MM.1S (cell line): ENCODE measurements around the gene LDLRAD4.

Source experiments
- DNase-seq: peaks from one replicate; pipeline ENCODE4 v3.0.0-alpha.2; 2015
- H2AFZ ChIP-seq: fragments of 300-600 bp; sonication (generic); 2 replicates; pipeline ENCODE4 v1.6.0; 2016; ENCODE audit warnings: antibody characterized with exemption, low read length
- H3F3A ChIP-seq: fragments of 300-600 bp; sonication (generic); 2 replicates; pipeline ENCODE4 v1.6.1; 2016; ENCODE audit warnings: mild to moderate bottlenecking, antibody characterized with exemption, low read length, moderate library complexity, mixed read lengths; ENCODE audit not compliant: insufficient read depth
- H3K27ac ChIP-seq: fragments of 300-600 bp; sonication (generic); 2 replicates; pipeline ENCODE4 v1.5.1; 2016; ENCODE audit warnings: mild to moderate bottlenecking, low read length
- H3K27me3 ChIP-seq: fragments of 300-600 bp; sonication (generic); replicated peaks from 2 replicates; pipeline ENCODE4 v1.6.0; 2016; ENCODE audit warnings: low read length; ENCODE audit not compliant: insufficient read depth
- H3K36me3 ChIP-seq: fragments of 300-600 bp; sonication (generic); replicated peaks from 2 replicates; pipeline ENCODE4 v1.6.1; 2016; ENCODE audit warnings: mild to moderate bottlenecking, low read length, mixed read lengths; ENCODE audit not compliant: insufficient read depth
- H3K4me1 ChIP-seq: fragments of 300-600 bp; sonication (generic); 2 replicates; pipeline ENCODE4 v1.6.1; 2016; ENCODE audit warnings: low read length, mixed read lengths
- H3K4me2 ChIP-seq: fragments of 300-600 bp; sonication (generic); 2 replicates; pipeline ENCODE4 v1.6.0; 2016; ENCODE audit warnings: low read depth, low read length
- H3K4me3 ChIP-seq: fragments of 300-600 bp; sonication (generic); 2 replicates; pipeline ENCODE4 v1.5.1; 2016; ENCODE audit warnings: low read length, mixed read lengths
- H3K79me2 ChIP-seq: fragments of 300-600 bp; sonication (generic); 2 replicates; pipeline ENCODE4 v1.6.1; 2016; ENCODE audit warnings: mixed run types, low read length, mixed read lengths
- H3K9ac ChIP-seq: fragments of 300-600 bp; sonication (generic); 2 replicates; pipeline ENCODE4 v1.6.1; 2016; ENCODE audit warnings: low read length, mixed read lengths
- H3K9me2 ChIP-seq: fragments of 300-600 bp; sonication (generic); replicated peaks from 2 replicates; pipeline ENCODE4 v1.6.1; 2016; ENCODE audit warnings: mild to moderate bottlenecking, low read length, mixed read lengths; ENCODE audit not compliant: insufficient read depth
- H3K9me3 ChIP-seq: fragments of 300-600 bp; sonication (generic); replicated peaks from 2 replicates; pipeline ENCODE4 v1.6.1; 2016; ENCODE audit warnings: mild to moderate bottlenecking, low read length, mixed read lengths; ENCODE audit not compliant: insufficient read depth
- H4K20me1 ChIP-seq: fragments of 300-600 bp; sonication (generic); 2 replicates; pipeline ENCODE4 v1.6.1; 2016; ENCODE audit warnings: mild to moderate bottlenecking, low read length, moderate library complexity, mixed read lengths; ENCODE audit not compliant: insufficient read depth
- EZH2 ChIP-seq: fragments of 300-600 bp; sonication (generic); optimal IDR thresholded peaks from 2 replicates; pipeline ENCODE3; 2017; ENCODE audit warnings: low read depth, mild to moderate bottlenecking, antibody characterized with exemption, low read length, mixed read lengths
- EZH2phosphoT487 ChIP-seq: fragments of 300-600 bp; sonication (generic); IDR thresholded peaks from 2 replicates; pipeline ENCODE4 v1.6.1; 2018; ENCODE audit warnings: antibody characterized with exemption, low read length
- TF ChIP-seq, protein P1 (sequence below): fragments of 300-600 bp; sonication (generic); IDR thresholded peaks from 2 replicates; pipeline ENCODE4 v1.5.1; 2016; ENCODE audit warnings: antibody characterized with exemption, low read length, mixed read lengths

LDLRAD4 gene

GRCh38 chr18:13530033-13530878, 311.7 kb downstream of the LDLRAD4 start:
- Histone ChIP-seq H3K9ac (no peak overlapping the region), H3K27ac (no peak overlapping the region), H3K79me2 (no peaks in the 10 kb centered on the region), H2AFZ (no peak overlapping the region), H3K4me2 (no peak overlapping the region), H3K4me1 (no peaks in the 10 kb centered on the region), H3K9me2 (no peaks in the 10 kb centered on the region), H4K20me1 (no peaks in the 10 kb centered on the region), H3K36me3 (no peaks in the 10 kb centered on the region), H3F3A (no peaks in the 10 kb centered on the region), H3K9me3 (no peaks in the 10 kb centered on the region), H3K27me3 (no peaks in the 10 kb centered on the region), H3K4me3 (no peak overlapping the region)
- TF ChIP-seq EZH2phosphoT487 (no peak), EZH2 (no peak)
- TF ChIP-seq, protein P1, sequence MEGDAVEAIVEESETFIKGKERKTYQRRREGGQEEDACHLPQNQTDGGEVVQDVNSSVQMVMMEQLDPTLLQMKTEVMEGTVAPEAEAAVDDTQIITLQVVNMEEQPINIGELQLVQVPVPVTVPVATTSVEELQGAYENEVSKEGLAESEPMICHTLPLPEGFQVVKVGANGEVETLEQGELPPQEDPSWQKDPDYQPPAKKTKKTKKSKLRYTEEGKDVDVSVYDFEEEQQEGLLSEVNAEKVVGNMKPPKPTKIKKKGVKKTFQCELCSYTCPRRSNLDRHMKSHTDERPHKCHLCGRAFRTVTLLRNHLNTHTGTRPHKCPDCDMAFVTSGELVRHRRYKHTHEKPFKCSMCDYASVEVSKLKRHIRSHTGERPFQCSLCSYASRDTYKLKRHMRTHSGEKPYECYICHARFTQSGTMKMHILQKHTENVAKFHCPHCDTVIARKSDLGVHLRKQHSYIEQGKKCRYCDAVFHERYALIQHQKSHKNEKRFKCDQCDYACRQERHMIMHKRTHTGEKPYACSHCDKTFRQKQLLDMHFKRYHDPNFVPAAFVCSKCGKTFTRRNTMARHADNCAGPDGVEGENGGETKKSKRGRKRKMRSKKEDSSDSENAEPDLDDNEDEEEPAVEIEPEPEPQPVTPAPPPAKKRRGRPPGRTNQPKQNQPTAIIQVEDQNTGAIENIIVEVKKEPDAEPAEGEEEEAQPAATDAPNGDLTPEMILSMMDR, result no peak
- no peak for DNase-seq

DNA sequence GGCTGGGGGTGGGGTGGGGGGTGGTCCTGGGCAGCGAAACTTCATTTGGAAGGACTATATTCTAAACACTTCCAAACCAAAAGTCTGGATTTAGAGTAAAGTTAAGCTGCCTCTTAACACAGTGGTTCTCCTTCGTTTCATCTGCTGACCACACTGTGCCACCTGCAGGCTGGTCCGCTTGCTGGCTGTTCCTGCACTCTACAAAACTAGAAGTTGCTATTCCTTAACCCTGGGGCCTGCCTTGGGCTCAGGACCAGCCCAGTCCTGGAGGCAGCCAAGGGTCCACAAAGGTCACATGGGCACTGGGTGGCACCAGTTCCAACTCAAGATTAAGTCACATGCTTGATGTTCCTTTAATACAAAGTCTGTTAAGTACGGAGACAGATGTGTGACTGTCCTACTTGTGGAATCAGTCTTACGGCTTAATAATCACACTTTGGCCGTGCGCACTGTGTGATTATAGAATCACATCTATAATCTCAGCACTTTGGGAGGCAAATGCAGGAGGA, 312.4 kb downstream of the LDLRAD4 start:
- Histone ChIP-seq H3K4me1 (no peaks in the 10 kb centered on the region), H3K9me3 (no peaks in the 10 kb centered on the region), H3K9me2 (no peaks in the 10 kb centered on the region), H3K36me3 (no peaks in the 10 kb centered on the region), H3K27me3 (no peaks in the 10 kb centered on the region), H2AFZ (no peak overlapping the region), H3K9ac (no peak overlapping the region), H3K79me2 (no peaks in the 10 kb centered on the region), H4K20me1 (no peaks in the 10 kb centered on the region), H3F3A (no peaks in the 10 kb centered on the region), H3K4me3 (no peak overlapping the region), H3K4me2 (no peak overlapping the region), H3K27ac (no peak overlapping the region)
- TF ChIP-seq, protein P1, result peak; percentile 38
- TF ChIP-seq EZH2, result no peak
- DNase-seq, result peak; percentile 37

DNA sequence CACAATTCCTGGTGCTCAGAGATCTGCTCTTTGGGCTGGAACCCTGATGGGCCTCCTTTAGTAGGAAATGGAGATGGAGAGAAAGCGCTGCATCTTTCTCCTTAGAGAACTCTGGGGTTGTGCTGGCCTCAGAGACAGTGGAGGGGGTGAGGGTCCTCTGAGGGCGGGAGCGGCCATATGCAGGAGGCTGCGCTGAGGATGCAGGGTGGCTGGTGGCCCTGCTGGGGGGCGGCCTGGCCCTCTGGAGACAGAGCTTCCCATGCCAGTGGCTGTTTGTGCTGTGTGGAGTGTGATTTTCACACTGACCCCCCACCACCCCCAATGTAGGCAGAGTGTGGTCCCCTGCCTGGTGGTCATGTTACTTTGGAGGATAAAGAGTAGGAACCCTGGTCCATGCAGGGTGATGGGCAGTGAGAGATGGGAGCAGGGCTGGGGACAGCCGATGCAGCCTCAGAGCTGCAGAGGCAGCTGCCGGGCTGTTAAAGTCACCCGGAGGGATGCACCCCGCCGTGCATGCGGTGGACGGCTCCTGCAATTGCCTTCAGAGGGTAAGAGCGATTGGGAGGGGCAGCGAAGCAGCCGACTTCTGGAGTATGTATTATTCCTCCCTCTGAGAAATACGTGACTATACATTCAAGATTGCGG, 313.2 kb downstream of the LDLRAD4 start:
- Histone ChIP-seq H3K36me3 (no peaks in the 10 kb centered on the region), H2AFZ (no peak overlapping the region), H3K9ac (no peak overlapping the region), H4K20me1 (no peaks in the 10 kb centered on the region), H3K4me1 (no peaks in the 10 kb centered on the region), H3K27ac (no peak overlapping the region), H3F3A (no peaks in the 10 kb centered on the region), H3K4me2 (no peak overlapping the region), H3K27me3 (no peaks in the 10 kb centered on the region), H3K9me2 (no peaks in the 10 kb centered on the region), H3K4me3 (no peak overlapping the region), H3K9me3 (no peaks in the 10 kb centered on the region), H3K79me2 (no peaks in the 10 kb centered on the region)
- TF ChIP-seq EZH2phosphoT487 (no peak), EZH2 (no peak)
- TF ChIP-seq, protein P1, result no peak
- no peak for DNase-seq
